B cell (primary cell): Measurements from ENCODE around the gene ADAMTSL5. TPM values are rescaled to one million over a fixed set of nuclear protein-coding genes. Genes with fewer than 3 reads are reported as not detected.

Experiments
- ATAC-seq: fragments of 200-7000 bp; cut with Tn5 transposase; one replicate; pipeline ENCODE4 v1.10.0; 2021; ENCODE audit warnings: low read depth, mild to moderate bottlenecking, moderate number of reproducible peaks, moderate library complexity
- CTCF ChIA-PET: fragments of 350-600 bp; sonication (Branson Sonifier 250); formaldehyde crosslinking; loops from one replicate; lab custom pipeline; 2021; ENCODE audit warnings: antibody characterized with exemption, inconsistent platforms; lab: Charles Lee
- POLR2A ChIA-PET: fragments of 350-600 bp; sonication (Branson Sonifier 250); formaldehyde crosslinking; loops from one replicate; lab custom pipeline; 2021; ENCODE audit warnings: antibody characterized with exemption; lab: Charles Lee
- DNase-seq: peaks from one replicate; pipeline ENCODE4 v3.0.0; 2013
- H2AFZ ChIP-seq: 2 replicates; pipeline ENCODE4 v1.6.1; 2012; ENCODE audit warnings: mild to moderate bottlenecking, low read depth, low read length; ENCODE audit not compliant: insufficient read depth, poor library complexity, severe bottlenecking
- H3K27ac ChIP-seq, 2 donors: 1 replicate in 1 of 2; 2 replicates in 1 of 2; pipeline ENCODE4 v1.5.1; 2012 to 2013; ENCODE audit warnings: low read length in 2 of 2, mild to moderate bottlenecking in 2 of 2, moderate library complexity in 1 of 2
- H3K27me3 ChIP-seq, 4 experiments: fragments of 200-600 bp in 1 of 4; sonication (generic) in 1 of 4; replicated peaks in 1 of 4; 1 replicate in 2 of 4; 2 replicates in 2 of 4; pipeline versions ENCODE4 v1.6.1 to v1.7.0; 2013 to 2016; ENCODE audit warnings: low read length in 3 of 4, mild to moderate bottlenecking in 2 of 4, mixed read lengths in 1 of 4, moderate library complexity in 1 of 4; ENCODE audit not compliant: insufficient read depth in 4 of 4, control insufficient read depth in 3 of 4; ENCODE audit errors: control extremely low read depth in 1 of 4
- H3K36me3 ChIP-seq, 2 experiments: replicated peaks in 1 of 2; 1 replicate in 1 of 2; 2 replicates in 1 of 2; pipeline versions ENCODE4 v1.6.1 to v1.7.1; 2013; ENCODE audit warnings: low read length in 1 of 2; ENCODE audit not compliant: insufficient read depth in 2 of 2, control insufficient read depth in 1 of 2; ENCODE audit errors: control extremely low read depth in 1 of 2, extremely low read depth in 1 of 2
- H3K4me1 ChIP-seq, 2 donors: fragments of 200-600 bp in 1 of 2; sonication (generic) in 1 of 2; 1 replicate in 1 of 2; 2 replicates in 1 of 2; pipeline versions ENCODE4 v1.5.1 to v1.6.1; 2013 to 2017; ENCODE audit warnings: low read length in 2 of 2; ENCODE audit not compliant: control insufficient read depth in 2 of 2, insufficient read depth in 2 of 2
- H3K4me2 ChIP-seq: replicated peaks from 2 replicates; pipeline ENCODE3; 2012; ENCODE audit warnings: mild to moderate bottlenecking, low read depth, low read length; ENCODE audit not compliant: poor library complexity, severe bottlenecking
- H3K4me3 ChIP-seq, 5 experiments: fragments of 200-600 bp in 1 of 5; sonication (generic) in 1 of 5; 1 replicate in 3 of 5; 2 replicates in 2 of 5; pipeline versions ENCODE4 v1.5.1 to v1.7.0; 2011 to 2016; ENCODE audit warnings: low read length in 4 of 5, mild to moderate bottlenecking in 4 of 5, low read depth in 2 of 5, control low read depth in 1 of 5, moderate library complexity in 1 of 5; ENCODE audit not compliant: insufficient read depth in 1 of 5; ENCODE audit errors: control extremely low read depth in 1 of 5, extremely low read depth in 1 of 5
- H3K79me2 ChIP-seq: fragments of 200-600 bp; sonication (generic); one replicate; pipeline ENCODE4 v1.6.0; 2016; ENCODE audit warnings: low read length; ENCODE audit not compliant: control insufficient read depth, insufficient read depth
- H3K9ac ChIP-seq: fragments of 200-600 bp; sonication (generic); 2 replicates; pipeline ENCODE4 v1.6.1; 2017; ENCODE audit warnings: mild to moderate bottlenecking, low read length, moderate library complexity
- H3K9me3 ChIP-seq, 3 donors: one replicate each; pipeline versions ENCODE4 v1.6.1 to v1.7.1; 2013; ENCODE audit warnings: low read length in 2 of 3; ENCODE audit not compliant: control insufficient read depth in 2 of 3, insufficient read depth in 1 of 3; ENCODE audit errors: control extremely low read depth in 1 of 3
- H4K20me1 ChIP-seq: 2 replicates; pipeline ENCODE4 v1.6.0; 2012; ENCODE audit warnings: mild to moderate bottlenecking, low read length; ENCODE audit not compliant: insufficient read depth, control insufficient read depth, poor library complexity, severe bottlenecking
- H3K27ac Mint-ChIP-seq: one replicate; pipeline ENCODE4 v1.8.0; 2021; ENCODE audit warnings: mixed read lengths
- H3K27me3 Mint-ChIP-seq: one replicate; pipeline ENCODE4 v1.8.0; 2021; ENCODE audit warnings: mixed read lengths
- H3K4me1 Mint-ChIP-seq: one replicate; pipeline ENCODE4 v1.8.0; 2021; ENCODE audit warnings: mixed read lengths
- H3K4me3 Mint-ChIP-seq: one replicate; pipeline ENCODE4 v1.8.0; 2021; ENCODE audit warnings: mixed read lengths
- H3K9me3 Mint-ChIP-seq: one replicate; pipeline ENCODE4 v1.8.0; 2022; ENCODE audit warnings: mixed read lengths; ENCODE audit not compliant: insufficient read depth
- EZH2 ChIP-seq: IDR thresholded peaks from 2 replicates; pipeline ENCODE4 v1.6.1; 2012; ENCODE audit warnings: borderline replicate concordance, low read depth, mild to moderate bottlenecking, moderate library complexity, low read length; ENCODE audit not compliant: insufficient read depth, poor library complexity, severe bottlenecking
- WGBS: methylation state at CpG from one replicate; pipeline ENCODE4 v1.1.5; 2013; ENCODE audit warnings: missing lambda C conversion rate; ENCODE audit not compliant: insufficient coverage; 5-methylcytosine and 5-hydroxymethylcytosine counted together
- intact Hi-C: fragments of 100-400 bp; cut with micrococcal nuclease; formaldehyde crosslinking; loops from one replicate; pipeline ENCODE4 v1.10.0; 2022
- polyA plus RNA-seq: library from polyadenylated mRNA; depleted of rRNA; stranded (reverse); fragments of >200 nt; gene quantifications from 2 replicates; pipeline ENCODE4 v1.2.3, GENCODE V29; 2012
- total RNA-seq, 2 donors: library from RNA; stranded (reverse); fragments of 120-200 nt in 1 of 2; gene quantifications; 1 replicate in 1 of 2; 2 replicates in 1 of 2; pipeline versions ENCODE4 v1.2.3 to v1.2.4, GENCODE V29; 2013 to 2022
- TF ChIP-seq, protein P1 (sequence below): fragments of 200-600 bp; IDR thresholded peaks from one replicate; pipeline ENCODE4 v1.8.0; 2022; ENCODE audit warnings: antibody characterized with exemption, mild to moderate bottlenecking

ADAMTSL5 gene
- total and polyA plus RNA-seq, 2 donors (not counting 1 experiment from before 2014, with no cell fraction given), result 0.09 TPM; not detected in 1

GRCh38 chr19:1472231-1473084, 40.4 kb downstream of the ADAMTSL5 start:
- H3K9me3 ChIP-seq, result peaks cover 0 to 3% (median 0%) of the 10 kb centered on the region in 3 donors
- peak overlapping the region; percentile 98 for H3K4me2 ChIP-seq
- H3K27me3 ChIP-seq, result peaks cover 0 to 44% (median 13%) of the 10 kb centered on the region in 4 experiments
- H3K27ac Mint-ChIP-seq, result no peak overlapping the region
- peaks cover 81% of the 10 kb centered on the region for H4K20me1 ChIP-seq
- H3K9me3 Mint-ChIP-seq, result no peaks in the 10 kb centered on the region
- H3K27ac ChIP-seq, result no peak overlapping the region
- H3K4me3 Mint-ChIP-seq, result peak overlapping the region; percentile 41
- DNase-seq, result no peak
- no peak for TF ChIP-seq EZH2
- TF ChIP-seq, protein P1, sequence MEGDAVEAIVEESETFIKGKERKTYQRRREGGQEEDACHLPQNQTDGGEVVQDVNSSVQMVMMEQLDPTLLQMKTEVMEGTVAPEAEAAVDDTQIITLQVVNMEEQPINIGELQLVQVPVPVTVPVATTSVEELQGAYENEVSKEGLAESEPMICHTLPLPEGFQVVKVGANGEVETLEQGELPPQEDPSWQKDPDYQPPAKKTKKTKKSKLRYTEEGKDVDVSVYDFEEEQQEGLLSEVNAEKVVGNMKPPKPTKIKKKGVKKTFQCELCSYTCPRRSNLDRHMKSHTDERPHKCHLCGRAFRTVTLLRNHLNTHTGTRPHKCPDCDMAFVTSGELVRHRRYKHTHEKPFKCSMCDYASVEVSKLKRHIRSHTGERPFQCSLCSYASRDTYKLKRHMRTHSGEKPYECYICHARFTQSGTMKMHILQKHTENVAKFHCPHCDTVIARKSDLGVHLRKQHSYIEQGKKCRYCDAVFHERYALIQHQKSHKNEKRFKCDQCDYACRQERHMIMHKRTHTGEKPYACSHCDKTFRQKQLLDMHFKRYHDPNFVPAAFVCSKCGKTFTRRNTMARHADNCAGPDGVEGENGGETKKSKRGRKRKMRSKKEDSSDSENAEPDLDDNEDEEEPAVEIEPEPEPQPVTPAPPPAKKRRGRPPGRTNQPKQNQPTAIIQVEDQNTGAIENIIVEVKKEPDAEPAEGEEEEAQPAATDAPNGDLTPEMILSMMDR, result no peak
- H3K79me2 ChIP-seq, result peaks cover 19% of the 10 kb centered on the region
- peaks cover 24% of the 10 kb centered on the region for H3K4me1 Mint-ChIP-seq
- CTCF ChIA-PET, result interaction anchor here (0.8 to 1.3 kb wide), 3 partner anchors 14 to 76 kb away, joined by 3 to 4 read pairs (median 3); no protein-coding TSS in a partner anchor
- no peak overlapping the region for H2AFZ ChIP-seq
- ATAC-seq, result no peak
- POLR2A ChIA-PET, result interaction anchor here (1.2 kb wide), 1 partner anchor 10 kb away, joined by 5 read pairs; no protein-coding TSS in a partner anchor
- 73% methylated on average over 41 of the region's 44 CpGs for WGBS
- intact Hi-C loops, result no loop called here
- H3K9ac ChIP-seq, result no peak overlapping the region
- H3K4me1 ChIP-seq, result peaks cover 43 to 44% of the 10 kb centered on the region in 2 donors
- H3K4me3 ChIP-seq, result no peak overlapping the region
- H3K36me3 ChIP-seq, result peaks cover 0 to 2% of the 10 kb centered on the region in 2 experiments
- H3K27me3 Mint-ChIP-seq, result peaks cover 3% of the 10 kb centered on the region
